HL-60 (cell line): ENCODE results near the gene KCTD15.

ENCODE experiments used
- DNase-seq, 2 experiments: peaks; one replicate each; pipeline ENCODE4 v3.0.0-alpha.2; 2010 to 2020; ENCODE audit warnings: low read depth in 1 of 2, low spot score in 1 of 2
- H3K27ac ChIP-seq: fragments of 250-450 bp; sonication (Bioruptor Pico); replicated peaks from 2 replicates; pipeline ENCODE4 v1.5.1; 2020; ENCODE audit warnings: mild to moderate bottlenecking, moderate library complexity
- H3K27me3 ChIP-seq: fragments of 250-450 bp; sonication (Bioruptor Pico); 2 replicates; pipeline ENCODE4 v1.5.1; 2021; ENCODE audit warnings: mild to moderate bottlenecking, moderate library complexity; ENCODE audit not compliant: insufficient read depth, poor library complexity, severe bottlenecking
- H3K4me3 ChIP-seq: replicated peaks from 2 replicates; pipeline ENCODE4 v1.5.1; 2011; ENCODE audit warnings: mild to moderate bottlenecking, control low read depth, low read length; ENCODE audit not compliant: insufficient read depth
- GABPA ChIP-seq: IDR thresholded peaks from 2 replicates; pipeline ENCODE4 v1.6.1; 2012; ENCODE audit warnings: low read depth
- POLR2AphosphoS5 ChIP-seq: IDR thresholded peaks from 2 replicates; pipeline ENCODE4 v1.6.1; 2012; ENCODE audit warnings: low read depth
- SPI1 ChIP-seq: IDR thresholded peaks from 2 replicates; pipeline ENCODE4 v1.6.1; 2012; ENCODE audit warnings: low read depth, mild to moderate bottlenecking, borderline replicate concordance
- TF ChIP-seq, protein P1 (sequence below): IDR thresholded peaks from one replicate; pipeline ENCODE4 v1.5.1; 2011; ENCODE audit warnings: low read length, control low read depth, inconsistent platforms; ENCODE audit not compliant: insufficient read depth
- TF ChIP-seq, protein P2 (sequence below): IDR thresholded peaks from 2 replicates; pipeline ENCODE4 v1.6.1; 2012; ENCODE audit warnings: low read depth; ENCODE audit not compliant: insufficient replicate concordance

Gene KCTD15

DNA sequence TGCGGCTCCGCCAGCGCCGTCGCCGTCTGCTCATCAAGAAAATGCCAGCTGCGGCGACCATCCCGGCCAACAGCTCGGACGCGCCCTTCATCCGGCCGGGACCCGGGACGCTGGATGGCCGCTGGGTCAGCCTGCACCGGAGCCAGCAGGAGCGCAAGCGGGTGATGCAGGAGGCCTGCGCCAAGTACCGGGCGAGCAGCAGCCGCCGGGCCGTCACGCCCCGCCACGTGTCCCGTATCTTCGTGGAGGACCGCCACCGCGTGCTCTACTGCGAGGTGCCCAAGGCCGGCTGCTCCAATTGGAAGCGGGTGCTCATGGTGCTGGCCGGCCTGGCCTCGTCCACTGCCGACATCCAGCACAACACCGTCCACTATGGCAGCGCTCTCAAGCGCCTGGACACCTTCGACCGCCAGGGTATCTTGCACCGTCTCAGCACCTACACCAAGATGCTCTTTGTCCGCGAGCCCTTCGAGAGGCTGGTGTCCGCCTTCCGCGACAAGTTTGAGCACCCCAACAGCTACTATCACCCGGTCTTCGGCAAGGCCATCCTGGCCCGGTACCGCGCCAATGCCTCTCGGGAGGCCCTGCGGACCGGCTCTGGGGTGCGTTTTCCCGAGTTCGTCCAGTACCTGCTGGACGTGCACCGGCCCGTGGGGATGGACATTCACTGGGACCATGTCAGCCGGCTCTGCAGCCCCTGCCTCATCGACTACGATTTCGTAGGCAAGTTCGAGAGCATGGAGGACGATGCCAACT is 24.4 kb upstream of the KCTD15 start:
- Histone ChIP-seq H3K27me3 (no peaks in the 10 kb centered on the region), H3K27ac (no peak overlapping the region), H3K4me3 (no peak overlapping the region)
- DNase-seq = no peak
- TF ChIP-seq POLR2AphosphoS5 = no peak
- TF ChIP-seq GABPA = no peak
- TF ChIP-seq, protein P1, sequence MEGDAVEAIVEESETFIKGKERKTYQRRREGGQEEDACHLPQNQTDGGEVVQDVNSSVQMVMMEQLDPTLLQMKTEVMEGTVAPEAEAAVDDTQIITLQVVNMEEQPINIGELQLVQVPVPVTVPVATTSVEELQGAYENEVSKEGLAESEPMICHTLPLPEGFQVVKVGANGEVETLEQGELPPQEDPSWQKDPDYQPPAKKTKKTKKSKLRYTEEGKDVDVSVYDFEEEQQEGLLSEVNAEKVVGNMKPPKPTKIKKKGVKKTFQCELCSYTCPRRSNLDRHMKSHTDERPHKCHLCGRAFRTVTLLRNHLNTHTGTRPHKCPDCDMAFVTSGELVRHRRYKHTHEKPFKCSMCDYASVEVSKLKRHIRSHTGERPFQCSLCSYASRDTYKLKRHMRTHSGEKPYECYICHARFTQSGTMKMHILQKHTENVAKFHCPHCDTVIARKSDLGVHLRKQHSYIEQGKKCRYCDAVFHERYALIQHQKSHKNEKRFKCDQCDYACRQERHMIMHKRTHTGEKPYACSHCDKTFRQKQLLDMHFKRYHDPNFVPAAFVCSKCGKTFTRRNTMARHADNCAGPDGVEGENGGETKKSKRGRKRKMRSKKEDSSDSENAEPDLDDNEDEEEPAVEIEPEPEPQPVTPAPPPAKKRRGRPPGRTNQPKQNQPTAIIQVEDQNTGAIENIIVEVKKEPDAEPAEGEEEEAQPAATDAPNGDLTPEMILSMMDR = no peak
- TF ChIP-seq, protein P2, sequence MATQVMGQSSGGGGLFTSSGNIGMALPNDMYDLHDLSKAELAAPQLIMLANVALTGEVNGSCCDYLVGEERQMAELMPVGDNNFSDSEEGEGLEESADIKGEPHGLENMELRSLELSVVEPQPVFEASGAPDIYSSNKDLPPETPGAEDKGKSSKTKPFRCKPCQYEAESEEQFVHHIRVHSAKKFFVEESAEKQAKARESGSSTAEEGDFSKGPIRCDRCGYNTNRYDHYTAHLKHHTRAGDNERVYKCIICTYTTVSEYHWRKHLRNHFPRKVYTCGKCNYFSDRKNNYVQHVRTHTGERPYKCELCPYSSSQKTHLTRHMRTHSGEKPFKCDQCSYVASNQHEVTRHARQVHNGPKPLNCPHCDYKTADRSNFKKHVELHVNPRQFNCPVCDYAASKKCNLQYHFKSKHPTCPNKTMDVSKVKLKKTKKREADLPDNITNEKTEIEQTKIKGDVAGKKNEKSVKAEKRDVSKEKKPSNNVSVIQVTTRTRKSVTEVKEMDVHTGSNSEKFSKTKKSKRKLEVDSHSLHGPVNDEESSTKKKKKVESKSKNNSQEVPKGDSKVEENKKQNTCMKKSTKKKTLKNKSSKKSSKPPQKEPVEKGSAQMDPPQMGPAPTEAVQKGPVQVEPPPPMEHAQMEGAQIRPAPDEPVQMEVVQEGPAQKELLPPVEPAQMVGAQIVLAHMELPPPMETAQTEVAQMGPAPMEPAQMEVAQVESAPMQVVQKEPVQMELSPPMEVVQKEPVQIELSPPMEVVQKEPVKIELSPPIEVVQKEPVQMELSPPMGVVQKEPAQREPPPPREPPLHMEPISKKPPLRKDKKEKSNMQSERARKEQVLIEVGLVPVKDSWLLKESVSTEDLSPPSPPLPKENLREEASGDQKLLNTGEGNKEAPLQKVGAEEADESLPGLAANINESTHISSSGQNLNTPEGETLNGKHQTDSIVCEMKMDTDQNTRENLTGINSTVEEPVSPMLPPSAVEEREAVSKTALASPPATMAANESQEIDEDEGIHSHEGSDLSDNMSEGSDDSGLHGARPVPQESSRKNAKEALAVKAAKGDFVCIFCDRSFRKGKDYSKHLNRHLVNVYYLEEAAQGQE = no peak
- TF ChIP-seq SPI1 = no peak

DNA sequence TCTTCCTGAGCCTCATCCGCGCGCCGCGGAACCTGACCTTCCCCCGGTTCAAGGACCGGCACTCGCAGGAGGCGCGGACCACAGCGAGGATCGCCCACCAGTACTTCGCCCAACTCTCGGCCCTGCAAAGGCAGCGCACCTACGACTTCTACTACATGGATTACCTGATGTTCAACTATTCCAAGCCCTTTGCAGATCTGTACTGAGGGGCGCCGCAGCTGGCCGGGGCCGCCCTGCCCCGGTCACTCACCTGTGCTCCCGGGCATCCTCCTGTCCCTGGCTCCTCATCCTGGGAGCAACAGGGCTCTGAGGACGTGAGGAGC is 23.9 kb upstream of the KCTD15 start:
- H3K27ac ChIP-seq = no peak overlapping the region
- TF ChIP-seq POLR2AphosphoS5 (no peak), GABPA (no peak)
- TF ChIP-seq, protein P1 = no peak
- TF ChIP-seq, protein P2 = no peak
- H3K4me3 ChIP-seq = no peak overlapping the region
- DNase-seq = no peak
- no peaks in the 10 kb centered on the region for H3K27me3 ChIP-seq

DNA sequence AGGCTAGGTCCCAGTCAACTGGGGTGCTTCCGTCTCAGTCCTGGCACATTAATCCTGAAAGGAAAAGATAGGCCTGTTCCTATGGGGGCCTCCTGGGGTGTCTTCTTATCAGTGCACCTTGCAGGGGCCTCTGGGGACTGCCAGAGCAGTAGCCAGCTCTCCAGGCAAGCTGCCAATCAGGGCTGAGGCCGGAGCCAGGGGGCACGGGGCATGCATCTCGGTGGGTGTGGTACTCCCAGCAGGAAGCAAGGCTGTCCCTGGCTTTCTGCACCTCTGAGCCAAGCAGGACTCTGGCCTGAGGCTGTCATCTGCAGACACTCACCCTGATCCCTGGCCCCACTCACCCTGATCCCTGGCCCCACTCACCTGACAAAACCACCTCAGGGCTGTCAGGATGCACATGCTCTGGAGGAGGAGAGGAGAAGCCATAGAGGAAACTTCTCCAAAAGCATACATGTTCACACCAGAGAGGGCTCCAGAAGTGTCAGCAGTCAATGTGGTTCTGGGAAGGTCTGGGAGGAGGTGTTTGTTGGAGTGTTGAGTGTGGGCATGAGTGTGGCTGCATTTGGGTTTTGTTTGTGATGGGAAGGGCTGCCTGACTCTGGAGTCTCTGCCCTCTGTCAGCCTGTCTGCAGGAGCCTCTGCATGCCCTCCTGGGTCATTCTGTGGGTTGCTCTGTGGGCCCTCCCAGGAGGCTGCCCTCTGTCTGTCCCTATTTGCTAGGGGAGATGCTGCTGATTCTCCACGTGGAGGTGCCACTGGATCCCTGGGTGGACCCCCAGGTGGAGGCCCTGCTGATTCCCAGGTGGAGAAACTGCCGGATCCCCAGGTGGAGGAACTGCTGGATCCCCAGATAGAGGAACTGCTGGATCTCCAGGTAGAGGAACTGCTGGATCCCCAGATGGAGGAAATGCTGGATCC is 22.7 kb upstream of the KCTD15 start:
- Histone ChIP-seq H3K27me3 (no peaks in the 10 kb centered on the region), H3K4me3 (no peak overlapping the region), H3K27ac (no peak overlapping the region)
- TF ChIP-seq, protein P2 = no peak
- no peak for DNase-seq
